Liver (tissue), 9 donors: Measurements from ENCODE around the gene JADE3. TPM values are rescaled to one million over a fixed set of nuclear protein-coding genes. Genes with fewer than 3 reads are reported as not detected.

ENCODE experiments used
- DNase-seq: peaks from one replicate; pipeline ENCODE4 v3.0.0-alpha.2; 2017; ENCODE audit warnings: low spot score
- H3K27ac ChIP-seq, 2 donors: one replicate each; pipeline ENCODE4 v1.7.0; 2013; ENCODE audit warnings: inconsistent platforms in 2 of 2, low read length in 2 of 2, control low read depth in 1 of 2, low read depth in 1 of 2, mild to moderate bottlenecking in 1 of 2
- H3K27me3 ChIP-seq, 4 donors: one replicate each; pipeline versions ENCODE4 v1.6.1 to v1.7.0; 2013; ENCODE audit warnings: low read length in 3 of 4, inconsistent platforms in 1 of 4, mild to moderate bottlenecking in 1 of 4, moderate library complexity in 1 of 4; ENCODE audit not compliant: control insufficient read depth in 4 of 4, insufficient read depth in 4 of 4
- H3K36me3 ChIP-seq, 4 donors: one replicate each; pipeline versions ENCODE4 v1.6.1 to v1.7.0; 2013; ENCODE audit warnings: low read length in 3 of 4, mild to moderate bottlenecking in 3 of 4, low read depth in 1 of 4, moderate library complexity in 1 of 4; ENCODE audit not compliant: control insufficient read depth in 4 of 4, insufficient read depth in 3 of 4
- H3K4me1 ChIP-seq, 4 donors: one replicate each; pipeline versions ENCODE4 v1.6.1 to v1.7.0; 2013; ENCODE audit warnings: low read length in 3 of 4, mild to moderate bottlenecking in 3 of 4, moderate library complexity in 1 of 4; ENCODE audit not compliant: control insufficient read depth in 4 of 4, insufficient read depth in 4 of 4
- H3K4me3 ChIP-seq, 3 donors: one replicate each; pipeline versions ENCODE4 v1.6.1 to v1.7.0; 2013; ENCODE audit warnings: low read length in 3 of 3, control low read depth in 1 of 3, low read depth in 1 of 3, mild to moderate bottlenecking in 1 of 3
- H3K9ac ChIP-seq, 2 donors: one replicate each; pipeline ENCODE4 v1.7.0; 2013; ENCODE audit warnings: low read length in 2 of 2, mild to moderate bottlenecking in 2 of 2, moderate library complexity in 2 of 2, control low read depth in 1 of 2, low read depth in 1 of 2
- H3K9me3 ChIP-seq, 4 donors: one replicate each; pipeline versions ENCODE4 v1.6.1 to v1.7.0; 2013; ENCODE audit warnings: low read length in 3 of 4; ENCODE audit not compliant: control insufficient read depth in 4 of 4
- EGR1 ChIP-seq, 2 donors: IDR thresholded peaks; 2 replicates each; pipeline ENCODE4 v1.6.1; 2016 to 2018; ENCODE audit warnings: antibody characterized with exemption in 2 of 2, low read depth in 2 of 2
- FOXA1 ChIP-seq: IDR thresholded peaks from 2 replicates; pipeline ENCODE4 v1.6.1; 2016; ENCODE audit warnings: antibody characterized with exemption
- GABPA ChIP-seq, 2 donors: IDR thresholded peaks in 1 of 2; conservative IDR thresholded peaks in 1 of 2; 2 replicates each; pipeline ENCODE4 v1.6.1; 2016; ENCODE audit warnings: antibody characterized with exemption in 2 of 2, mild to moderate bottlenecking in 1 of 2, moderate library complexity in 1 of 2
- HNF4A ChIP-seq, 2 donors: conservative IDR thresholded peaks; 2 replicates each; pipeline ENCODE4 v1.6.1; 2016; ENCODE audit warnings: antibody characterized with exemption in 2 of 2, mild to moderate bottlenecking in 2 of 2
- HNF4G ChIP-seq: IDR thresholded peaks from 2 replicates; pipeline ENCODE4 v1.6.1; 2016; ENCODE audit warnings: antibody characterized with exemption
- JUND ChIP-seq, 2 donors: IDR thresholded peaks; 2 replicates each; pipeline ENCODE4 v1.6.1; 2016; ENCODE audit warnings: antibody characterized with exemption in 2 of 2
- NR2F2 ChIP-seq: IDR thresholded peaks from 2 replicates; pipeline ENCODE4 v1.6.1; 2016; ENCODE audit warnings: antibody characterized with exemption
- RAD21 ChIP-seq, 2 donors: IDR thresholded peaks; 2 replicates each; pipeline ENCODE4 v1.6.1; 2016; ENCODE audit warnings: antibody characterized with exemption in 2 of 2, mild to moderate bottlenecking in 2 of 2
- RXRA ChIP-seq, 2 donors: IDR thresholded peaks; 2 replicates each; pipeline ENCODE4 v1.6.1; 2017 to 2018; ENCODE audit warnings: antibody characterized with exemption in 2 of 2, mild to moderate bottlenecking in 1 of 2
- SP1 ChIP-seq: IDR thresholded peaks from 2 replicates; pipeline ENCODE4 v1.6.1; 2018; ENCODE audit warnings: antibody characterized with exemption, mild to moderate bottlenecking
- TAF1 ChIP-seq: conservative IDR thresholded peaks from 2 replicates; pipeline ENCODE4 v1.6.1; 2016; ENCODE audit warnings: antibody characterized with exemption, mild to moderate bottlenecking
- YY1 ChIP-seq: IDR thresholded peaks from 2 replicates; pipeline ENCODE4 v1.6.1; 2016; ENCODE audit warnings: antibody characterized with exemption, mild to moderate bottlenecking
- WGBS: extraction: QIAGEN DNeasy Blood & Tissue Kit; methylation state at CpG from one replicate; pipeline ENCODE4 v1.1.7; 2013; 5-methylcytosine and 5-hydroxymethylcytosine counted together
- polyA plus RNA-seq, 2 donors: library from polyadenylated mRNA; stranded (reverse) in 1 of 2; unstranded in 1 of 2; fragments of 200-250 nt in 1 of 2; fragments of >200 nt in 1 of 2; fragmentation: Nextera tagmentation in 1 of 2; extraction: Ambion mirVana in 1 of 2; gene quantifications; one replicate each; pipeline versions ENCODE4 v1.2.1 to v1.2.3, GENCODE V29; 2013 to 2015
- total RNA-seq, 2 donors: library from RNA; depleted of rRNA; stranded (reverse); fragments of >200 nt; gene quantifications; one replicate each; pipeline ENCODE4 v1.2.3, GENCODE V29; 2014
- TF ChIP-seq, protein P1 (sequence below): IDR thresholded peaks from 2 replicates; pipeline ENCODE4 v1.6.1; 2016; ENCODE audit warnings: antibody characterized with exemption
- TF ChIP-seq, protein P2 (sequence below): IDR thresholded peaks from 2 replicates; pipeline ENCODE4 v1.6.1; 2016; ENCODE audit warnings: antibody characterized with exemption
- TF ChIP-seq, protein P3 (sequence below): IDR thresholded peaks from 2 replicates; pipeline ENCODE4 v1.6.1; 2016; ENCODE audit warnings: antibody characterized with exemption
- TF ChIP-seq, protein P4 (sequence below): IDR thresholded peaks from 2 replicates; pipeline ENCODE4 v1.6.1; 2016; ENCODE audit warnings: antibody characterized with exemption, mild to moderate bottlenecking
- TF ChIP-seq, protein P5 (sequence below): fragments of 150-350 bp; IDR thresholded peaks from 2 replicates; pipeline ENCODE4 v1.5.1; 2017; ENCODE audit warnings: improper control_type of control experiment, low read depth, low read length; ENCODE audit not compliant: missing input control
- donor health status: healthy.
- donor health status: healthy.
- donor health status: healthy.
- donor health status: healthy.
- donor health status: healthy.

Gene JADE3
- total and polyA plus RNA-seq, 4 donors: 2.6 to 9.0 (median 5.2) TPM

DNA sequence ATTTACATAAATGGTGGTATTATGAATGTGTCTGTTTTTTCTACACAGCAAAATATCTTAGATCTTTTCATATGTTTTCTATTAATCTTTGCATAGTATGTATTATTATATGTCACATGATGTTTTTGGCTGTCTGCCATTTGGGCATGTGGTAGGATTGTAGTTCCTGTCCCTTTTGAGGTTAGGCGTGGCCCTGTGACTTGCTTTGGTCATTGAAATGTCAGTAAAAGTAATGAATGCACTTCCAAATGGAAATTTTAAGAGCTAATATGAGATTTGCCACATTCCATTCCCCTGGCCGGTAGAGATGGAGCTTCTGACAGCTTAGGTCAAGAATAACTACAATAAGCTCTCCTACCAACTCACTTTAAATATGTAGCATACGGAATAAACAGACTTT, 45.1 kb downstream of the JADE3 start (continued):
- TF ChIP-seq, protein P1, sequence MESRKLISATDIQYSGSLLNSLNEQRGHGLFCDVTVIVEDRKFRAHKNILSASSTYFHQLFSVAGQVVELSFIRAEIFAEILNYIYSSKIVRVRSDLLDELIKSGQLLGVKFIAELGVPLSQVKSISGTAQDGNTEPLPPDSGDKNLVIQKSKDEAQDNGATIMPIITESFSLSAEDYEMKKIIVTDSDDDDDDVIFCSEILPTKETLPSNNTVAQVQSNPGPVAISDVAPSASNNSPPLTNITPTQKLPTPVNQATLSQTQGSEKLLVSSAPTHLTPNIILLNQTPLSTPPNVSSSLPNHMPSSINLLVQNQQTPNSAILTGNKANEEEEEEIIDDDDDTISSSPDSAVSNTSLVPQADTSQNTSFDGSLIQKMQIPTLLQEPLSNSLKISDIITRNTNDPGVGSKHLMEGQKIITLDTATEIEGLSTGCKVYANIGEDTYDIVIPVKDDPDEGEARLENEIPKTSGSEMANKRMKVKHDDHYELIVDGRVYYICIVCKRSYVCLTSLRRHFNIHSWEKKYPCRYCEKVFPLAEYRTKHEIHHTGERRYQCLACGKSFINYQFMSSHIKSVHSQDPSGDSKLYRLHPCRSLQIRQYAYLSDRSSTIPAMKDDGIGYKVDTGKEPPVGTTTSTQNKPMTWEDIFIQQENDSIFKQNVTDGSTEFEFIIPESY: no peak
- TF ChIP-seq SP1 (no peak), RAD21 (IDR thresholded peaks at IDR 0.05) (no peak), NR2F2 (no peak)
- TF ChIP-seq, protein P2, sequence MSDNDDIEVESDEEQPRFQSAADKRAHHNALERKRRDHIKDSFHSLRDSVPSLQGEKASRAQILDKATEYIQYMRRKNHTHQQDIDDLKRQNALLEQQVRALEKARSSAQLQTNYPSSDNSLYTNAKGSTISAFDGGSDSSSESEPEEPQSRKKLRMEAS: no peak

DNA sequence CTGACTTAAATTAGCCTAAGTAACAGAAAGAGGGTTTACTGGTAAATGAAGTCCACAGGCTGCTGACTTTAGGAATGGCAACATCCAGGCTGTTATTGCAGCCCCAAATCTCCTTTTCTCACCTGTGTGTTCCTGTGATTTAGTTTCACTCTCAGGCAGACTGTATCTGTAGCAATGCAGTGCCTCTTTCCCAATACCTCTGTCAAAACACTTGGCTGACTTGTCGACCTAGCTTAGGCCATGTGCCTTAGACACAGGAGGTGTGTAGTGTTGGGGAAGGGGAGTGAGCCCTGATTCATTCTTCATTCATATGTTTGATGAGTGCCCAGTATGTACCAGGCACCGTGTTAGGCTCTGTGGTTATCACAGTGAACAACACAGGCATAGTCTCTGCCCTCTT, 46.9 kb downstream of the JADE3 start:
- no peak for DNase-seq
- H3K36me3 ChIP-seq: no peaks in the 10 kb centered on the region
- H3K9me3 ChIP-seq: no peaks in the 10 kb centered on the region
- no peaks in the 10 kb centered on the region for H3K27me3 ChIP-seq
- peak overlapping the region in 1 of 2 donors; percentile 22 for H3K9ac ChIP-seq
- H3K27ac ChIP-seq: peak overlapping the region; percentile 43 to 87
- peaks cover 6 to 36% (median 24%) of the 10 kb centered on the region in 4 donors for H3K4me1 ChIP-seq
- H3K4me3 ChIP-seq: no peak overlapping the region
- 10% methylated on average over 2 of the region's 2 CpGs for WGBS
- TF ChIP-seq, protein P1: peak; percentile 14
- peak; percentile 12 to 50 for TF ChIP-seq HNF4A (conservative IDR thresholded peaks at IDR 0.05)
- TF ChIP-seq JUND (IDR thresholded peaks at IDR 0.05): no peak
- peak in 1 of 2 donors; percentile 64 for TF ChIP-seq RXRA (IDR thresholded peaks at IDR 0.05)
- TF ChIP-seq, protein P3, sequence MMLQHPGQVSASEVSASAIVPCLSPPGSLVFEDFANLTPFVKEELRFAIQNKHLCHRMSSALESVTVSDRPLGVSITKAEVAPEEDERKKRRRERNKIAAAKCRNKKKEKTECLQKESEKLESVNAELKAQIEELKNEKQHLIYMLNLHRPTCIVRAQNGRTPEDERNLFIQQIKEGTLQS: no peak
- TF ChIP-seq FOXA1: no peak
- peak; percentile 34 for TF ChIP-seq SP1
- TF ChIP-seq, protein P2: peak; percentile 62
- TF ChIP-seq RAD21 (IDR thresholded peaks at IDR 0.05): peak in 1 of 2 donors; percentile 32
- TF ChIP-seq HNF4G: no peak

DNA sequence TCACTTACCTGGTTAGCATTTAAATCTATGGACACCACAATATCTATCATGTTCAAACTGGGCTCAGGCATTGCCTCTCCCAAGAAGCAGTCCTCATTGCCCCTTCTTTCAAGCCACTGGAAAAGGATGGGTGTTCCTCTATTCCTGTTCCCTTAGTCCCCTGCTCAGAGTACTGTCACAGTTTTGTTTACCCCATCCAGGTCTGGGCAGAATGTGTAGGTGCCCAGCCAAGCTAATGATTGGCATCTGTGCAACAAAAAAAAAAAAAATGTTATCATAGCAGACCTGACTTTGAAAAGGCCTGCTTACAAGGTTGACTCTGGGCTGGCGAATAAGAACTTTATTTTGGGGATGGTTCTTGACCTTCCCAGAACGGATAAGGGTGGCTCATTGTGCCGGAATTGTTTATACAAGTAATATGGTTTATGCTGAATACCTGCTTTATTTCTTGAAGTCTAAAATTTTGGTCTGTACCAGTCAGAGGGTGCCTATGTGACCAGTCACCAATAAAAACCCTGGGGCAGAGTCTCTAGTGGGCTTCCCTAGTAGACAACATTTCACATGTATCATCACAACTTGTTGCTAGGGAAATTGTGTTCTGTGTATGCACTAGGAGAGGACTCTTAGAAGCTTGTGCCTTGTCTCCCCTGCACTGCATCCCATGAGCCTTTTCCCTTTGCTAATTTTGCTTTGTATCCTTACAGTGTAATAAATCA, 47.9 kb downstream of the JADE3 start:
- Histone ChIP-seq H3K27ac (peak overlapping the region; percentile 43 to 87), H3K4me1 (peaks cover 5 to 41% (median 26%) of the 10 kb centered on the region in 4 donors), H3K4me3 (no peak overlapping the region), H3K9ac (no peak overlapping the region), H3K36me3 (no peaks in the 10 kb centered on the region), H3K9me3 (no peaks in the 10 kb centered on the region), H3K27me3 (no peaks in the 10 kb centered on the region)
- WGBS: 47% methylated on average over 3 of the region's 3 CpGs
- no peak for DNase-seq
- TF ChIP-seq HNF4G (no peak), RXRA (IDR thresholded peaks at IDR 0.05) (no peak), TAF1 (no peak), NR2F2 (no peak), HNF4A (conservative IDR thresholded peaks at IDR 0.05) (no peak), EGR1 (IDR thresholded peaks at IDR 0.05; ENCODE audit: low read depth in 2 of 2) (no peak), RAD21 (IDR thresholded peaks at IDR 0.05) (no peak), GABPA (IDR thresholded peaks at IDR 0.05 in 1 of 2, conservative IDR thresholded peaks at IDR 0.05 in 1 of 2) (no peak), YY1 (no peak)
- TF ChIP-seq, protein P4, sequence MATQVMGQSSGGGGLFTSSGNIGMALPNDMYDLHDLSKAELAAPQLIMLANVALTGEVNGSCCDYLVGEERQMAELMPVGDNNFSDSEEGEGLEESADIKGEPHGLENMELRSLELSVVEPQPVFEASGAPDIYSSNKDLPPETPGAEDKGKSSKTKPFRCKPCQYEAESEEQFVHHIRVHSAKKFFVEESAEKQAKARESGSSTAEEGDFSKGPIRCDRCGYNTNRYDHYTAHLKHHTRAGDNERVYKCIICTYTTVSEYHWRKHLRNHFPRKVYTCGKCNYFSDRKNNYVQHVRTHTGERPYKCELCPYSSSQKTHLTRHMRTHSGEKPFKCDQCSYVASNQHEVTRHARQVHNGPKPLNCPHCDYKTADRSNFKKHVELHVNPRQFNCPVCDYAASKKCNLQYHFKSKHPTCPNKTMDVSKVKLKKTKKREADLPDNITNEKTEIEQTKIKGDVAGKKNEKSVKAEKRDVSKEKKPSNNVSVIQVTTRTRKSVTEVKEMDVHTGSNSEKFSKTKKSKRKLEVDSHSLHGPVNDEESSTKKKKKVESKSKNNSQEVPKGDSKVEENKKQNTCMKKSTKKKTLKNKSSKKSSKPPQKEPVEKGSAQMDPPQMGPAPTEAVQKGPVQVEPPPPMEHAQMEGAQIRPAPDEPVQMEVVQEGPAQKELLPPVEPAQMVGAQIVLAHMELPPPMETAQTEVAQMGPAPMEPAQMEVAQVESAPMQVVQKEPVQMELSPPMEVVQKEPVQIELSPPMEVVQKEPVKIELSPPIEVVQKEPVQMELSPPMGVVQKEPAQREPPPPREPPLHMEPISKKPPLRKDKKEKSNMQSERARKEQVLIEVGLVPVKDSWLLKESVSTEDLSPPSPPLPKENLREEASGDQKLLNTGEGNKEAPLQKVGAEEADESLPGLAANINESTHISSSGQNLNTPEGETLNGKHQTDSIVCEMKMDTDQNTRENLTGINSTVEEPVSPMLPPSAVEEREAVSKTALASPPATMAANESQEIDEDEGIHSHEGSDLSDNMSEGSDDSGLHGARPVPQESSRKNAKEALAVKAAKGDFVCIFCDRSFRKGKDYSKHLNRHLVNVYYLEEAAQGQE: no peak
- TF ChIP-seq, protein P2: no peak
- TF ChIP-seq, protein P5, sequence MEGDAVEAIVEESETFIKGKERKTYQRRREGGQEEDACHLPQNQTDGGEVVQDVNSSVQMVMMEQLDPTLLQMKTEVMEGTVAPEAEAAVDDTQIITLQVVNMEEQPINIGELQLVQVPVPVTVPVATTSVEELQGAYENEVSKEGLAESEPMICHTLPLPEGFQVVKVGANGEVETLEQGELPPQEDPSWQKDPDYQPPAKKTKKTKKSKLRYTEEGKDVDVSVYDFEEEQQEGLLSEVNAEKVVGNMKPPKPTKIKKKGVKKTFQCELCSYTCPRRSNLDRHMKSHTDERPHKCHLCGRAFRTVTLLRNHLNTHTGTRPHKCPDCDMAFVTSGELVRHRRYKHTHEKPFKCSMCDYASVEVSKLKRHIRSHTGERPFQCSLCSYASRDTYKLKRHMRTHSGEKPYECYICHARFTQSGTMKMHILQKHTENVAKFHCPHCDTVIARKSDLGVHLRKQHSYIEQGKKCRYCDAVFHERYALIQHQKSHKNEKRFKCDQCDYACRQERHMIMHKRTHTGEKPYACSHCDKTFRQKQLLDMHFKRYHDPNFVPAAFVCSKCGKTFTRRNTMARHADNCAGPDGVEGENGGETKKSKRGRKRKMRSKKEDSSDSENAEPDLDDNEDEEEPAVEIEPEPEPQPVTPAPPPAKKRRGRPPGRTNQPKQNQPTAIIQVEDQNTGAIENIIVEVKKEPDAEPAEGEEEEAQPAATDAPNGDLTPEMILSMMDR: no peak
